Measurements from ENCODE around the gene SH3BP5L. TPM values are rescaled to one million over a fixed set of nuclear protein-coding genes. Genes with fewer than 3 reads are reported as not detected.

Gene SH3BP5L
- total RNA-seq, 1 donor from 2014 or later: 29.0 TPM

DNA sequence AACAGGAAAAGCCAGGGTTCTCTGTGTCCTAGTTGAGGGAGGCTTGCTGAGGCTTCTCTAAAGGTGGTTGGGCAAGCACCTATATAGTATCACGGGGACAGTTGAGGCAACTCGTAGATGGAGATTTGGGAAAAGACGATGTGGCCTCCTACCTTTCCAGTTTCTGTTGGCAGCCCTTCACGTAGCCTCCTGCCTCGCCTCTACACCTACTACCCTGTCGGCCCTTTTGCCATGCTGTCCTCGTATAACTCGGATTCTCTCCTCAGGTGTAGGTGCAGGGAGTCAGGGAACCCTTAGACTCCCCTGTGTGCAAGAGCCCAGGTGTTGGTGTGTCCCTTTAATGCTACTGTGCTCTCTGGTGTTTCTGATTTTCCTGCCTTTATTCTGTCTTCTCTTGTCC lies 22.9 kb upstream of the SH3BP5L start:
- intact Hi-C loops (cut with micrococcal nuclease): no loop called here
- H3K27ac Mint-ChIP-seq: no peak overlapping the region
- no peak for DNase-seq (ENCODE audit: low spot score)
- no peak overlapping the region for H3K4me3 Mint-ChIP-seq
- H3K27me3 Mint-ChIP-seq (ENCODE audit: insufficient read depth): no peaks in the 10 kb centered on the region
- H3K4me1 Mint-ChIP-seq (ENCODE audit: low read depth): no peaks in the 10 kb centered on the region
- H3K9me3 Mint-ChIP-seq: no peaks in the 10 kb centered on the region
- H3K36me3 Mint-ChIP-seq (ENCODE audit: low read depth): peaks cover 15% of the 10 kb centered on the region

DNA sequence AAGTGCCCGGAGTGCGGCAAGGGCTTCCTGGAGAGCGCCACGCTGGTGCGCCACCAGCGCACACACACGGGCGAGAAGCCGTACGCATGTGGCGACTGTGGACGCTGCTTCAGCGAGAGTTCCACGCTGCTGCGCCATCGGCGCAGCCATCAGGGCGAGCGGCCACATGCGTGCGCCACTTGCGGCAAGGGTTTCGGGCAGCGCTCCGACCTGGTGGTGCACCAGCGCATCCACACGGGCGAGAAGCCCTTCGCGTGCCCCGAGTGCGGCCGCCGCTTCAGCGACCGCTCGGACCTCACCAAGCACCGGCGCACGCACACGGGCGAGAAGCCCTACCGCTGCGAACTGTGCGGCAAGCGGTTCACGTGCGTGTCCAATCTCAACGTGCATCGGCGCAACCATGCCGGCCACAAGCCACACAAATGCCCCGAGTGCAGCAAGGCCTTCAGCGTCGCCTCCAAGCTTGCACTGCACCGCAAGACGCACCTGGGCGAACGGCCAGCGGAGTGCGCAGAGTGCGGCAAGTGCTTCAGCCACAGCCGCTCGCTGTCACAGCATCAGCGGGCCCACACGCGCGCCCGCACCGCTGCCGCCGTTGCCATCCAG lies 22.3 kb upstream of the SH3BP5L start:
- H3K36me3 Mint-ChIP-seq (ENCODE audit: low read depth): peaks cover 15% of the 10 kb centered on the region
- no peak overlapping the region for H3K4me3 Mint-ChIP-seq
- no peaks in the 10 kb centered on the region for H3K27me3 Mint-ChIP-seq (ENCODE audit: insufficient read depth)
- intact Hi-C loops (cut with micrococcal nuclease): no loop called here
- H3K27ac Mint-ChIP-seq: no peak overlapping the region
- no peaks in the 10 kb centered on the region for H3K9me3 Mint-ChIP-seq
- DNase-seq (ENCODE audit: low spot score): no peak
- no peaks in the 10 kb centered on the region for H3K4me1 Mint-ChIP-seq (ENCODE audit: low read depth)

- no peaks in the 10 kb centered on the region for H3K9me3 Mint-ChIP-seq
- H3K4me1 Mint-ChIP-seq (ENCODE audit: low read depth): no peaks in the 10 kb centered on the region
- H3K36me3 Mint-ChIP-seq (ENCODE audit: low read depth): peaks cover 15% of the 10 kb centered on the region
- no peak overlapping the region for H3K27ac Mint-ChIP-seq
- no peaks in the 10 kb centered on the region for H3K27me3 Mint-ChIP-seq (ENCODE audit: insufficient read depth)
- H3K4me3 Mint-ChIP-seq: no peak overlapping the region
- intact Hi-C loops (cut with micrococcal nuclease): no loop called here
- no peak for DNase-seq (ENCODE audit: low spot score)
Measured at GRCh38 chr1:248847181-248847955, 21.7 kb upstream of the SH3BP5L start.

DNA sequence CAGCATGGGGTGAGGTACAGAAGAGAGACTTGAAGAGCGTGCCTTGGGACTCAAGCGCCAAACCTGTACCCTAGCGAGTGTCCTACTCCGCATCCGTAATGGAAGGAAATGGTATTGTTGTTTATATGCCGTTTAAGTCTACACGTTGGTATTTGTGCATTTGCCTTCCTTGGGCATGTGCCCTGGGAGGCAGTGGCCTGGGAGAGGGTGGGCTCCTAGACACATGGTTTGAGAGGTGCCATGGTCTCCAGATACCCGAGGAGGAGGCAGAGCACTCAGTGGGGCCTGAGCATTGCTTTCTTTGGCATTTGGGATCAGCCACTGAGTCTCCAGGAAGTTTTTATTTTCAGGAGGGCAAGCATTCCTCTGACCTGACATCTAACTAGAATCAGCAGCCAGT lies 18.8 kb upstream of the SH3BP5L start:
- Mint-ChIP-seq H3K36me3 (ENCODE audit: low read depth) (peaks cover 14% of the 10 kb centered on the region), H3K27me3 (ENCODE audit: insufficient read depth) (no peaks in the 10 kb centered on the region), H3K4me1 (ENCODE audit: low read depth) (peaks cover 15% of the 10 kb centered on the region), H3K9me3 (no peaks in the 10 kb centered on the region), H3K4me3 (no peak overlapping the region), H3K27ac (no peak overlapping the region)
- intact Hi-C loops (cut with micrococcal nuclease): no loop called here
- DNase-seq (ENCODE audit: low spot score): no peak

DNA sequence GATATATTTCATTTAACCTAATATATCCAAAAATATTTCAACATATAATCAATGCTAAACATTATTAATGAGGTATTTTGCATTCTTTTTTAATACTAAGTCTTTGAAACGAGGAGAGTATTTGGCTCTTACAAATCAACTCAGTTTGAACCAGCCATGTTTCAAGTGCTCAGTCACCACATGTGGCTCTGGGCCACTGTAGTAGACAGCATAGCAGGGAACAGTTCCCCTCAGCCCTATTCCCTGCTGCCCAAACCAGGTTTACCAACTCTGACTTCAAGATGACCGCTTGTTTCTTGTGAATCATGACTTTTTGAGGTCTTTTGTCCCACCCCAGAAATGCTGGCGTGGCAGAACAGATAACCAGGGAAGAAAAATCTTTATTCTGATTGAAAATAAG lies 18.0 kb upstream of the SH3BP5L start:
- Mint-ChIP-seq H3K27ac (no peak overlapping the region), H3K36me3 (ENCODE audit: low read depth) (peaks cover 9% of the 10 kb centered on the region), H3K4me1 (ENCODE audit: low read depth) (peaks cover 15% of the 10 kb centered on the region), H3K9me3 (no peaks in the 10 kb centered on the region), H3K27me3 (ENCODE audit: insufficient read depth) (no peaks in the 10 kb centered on the region), H3K4me3 (no peak overlapping the region)
- intact Hi-C loops (cut with micrococcal nuclease): no loop called here
- DNase-seq (ENCODE audit: low spot score): no peak

- intact Hi-C loops (cut with micrococcal nuclease): no loop called here
- Mint-ChIP-seq H3K27ac (no peak overlapping the region), H3K9me3 (no peaks in the 10 kb centered on the region), H3K36me3 (ENCODE audit: low read depth) (peaks cover 6% of the 10 kb centered on the region), H3K27me3 (ENCODE audit: insufficient read depth) (no peaks in the 10 kb centered on the region), H3K4me3 (no peak overlapping the region), H3K4me1 (ENCODE audit: low read depth) (peaks cover 15% of the 10 kb centered on the region)
- no peak for DNase-seq (ENCODE audit: low spot score)
Measured at GRCh38 chr1:248842781-248843331, 17.1 kb upstream of the SH3BP5L start.

GRCh38 chr1:248841702-248842395 lies 16.1 kb upstream of the SH3BP5L start:
- H3K4me1 Mint-ChIP-seq (ENCODE audit: low read depth): peaks cover 15% of the 10 kb centered on the region
- H3K27ac Mint-ChIP-seq: peak overlapping the region; percentile 25
- intact Hi-C loops (cut with micrococcal nuclease): no loop called here
- H3K36me3 Mint-ChIP-seq (ENCODE audit: low read depth): peaks cover 6% of the 10 kb centered on the region
- no peak overlapping the region for H3K4me3 Mint-ChIP-seq
- no peaks in the 10 kb centered on the region for H3K9me3 Mint-ChIP-seq
- no peak for DNase-seq (ENCODE audit: low spot score)
- no peaks in the 10 kb centered on the region for H3K27me3 Mint-ChIP-seq (ENCODE audit: insufficient read depth)

DNA sequence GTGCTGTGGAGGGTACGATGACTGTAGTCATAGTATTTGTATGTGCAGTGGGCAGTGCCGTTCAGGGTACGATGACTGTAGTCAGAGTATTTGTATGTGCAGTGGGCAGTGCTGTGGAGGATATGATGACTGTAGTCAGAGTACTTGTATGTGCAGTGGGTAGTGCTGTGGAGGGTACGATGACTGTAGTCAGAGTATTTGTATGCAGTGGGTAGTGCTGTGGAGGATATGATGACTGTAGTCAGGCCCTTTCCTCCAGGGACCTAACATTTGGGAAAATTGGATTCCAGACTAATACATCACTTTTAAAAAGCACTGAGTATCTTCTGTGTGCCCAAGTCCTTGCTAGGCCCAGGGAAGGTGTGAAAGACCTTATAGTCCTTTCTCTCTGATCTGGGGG lies 15.2 kb upstream of the SH3BP5L start:
- H3K4me3 Mint-ChIP-seq: peak overlapping the region; percentile 35
- no peak for DNase-seq (ENCODE audit: low spot score)
- H3K27ac Mint-ChIP-seq: no peak overlapping the region
- H3K9me3 Mint-ChIP-seq: no peaks in the 10 kb centered on the region
- peaks cover 6% of the 10 kb centered on the region for H3K36me3 Mint-ChIP-seq (ENCODE audit: low read depth)
- intact Hi-C loops (cut with micrococcal nuclease): no loop called here
- peaks cover 15% of the 10 kb centered on the region for H3K4me1 Mint-ChIP-seq (ENCODE audit: low read depth)
- H3K27me3 Mint-ChIP-seq (ENCODE audit: insufficient read depth): no peaks in the 10 kb centered on the region

DNA sequence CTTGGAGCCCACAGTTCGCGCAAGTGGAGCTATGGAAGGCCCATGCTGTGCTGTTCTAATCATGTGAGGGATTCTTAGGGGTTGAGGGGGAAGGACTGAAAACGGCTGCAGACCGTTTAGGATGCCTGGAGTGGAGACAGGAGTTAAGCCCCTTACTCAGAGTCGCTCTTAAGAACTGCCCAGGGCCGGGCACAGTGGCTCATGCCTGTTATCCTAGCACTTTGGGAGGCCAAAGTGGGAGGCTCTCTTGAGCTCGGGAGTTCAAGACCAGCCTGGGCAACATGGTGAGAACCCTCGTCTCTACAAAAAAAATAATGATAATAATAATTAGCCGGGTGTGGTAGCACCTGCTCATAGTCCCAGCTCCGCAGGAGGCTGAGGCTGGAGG lies 13.4 kb upstream of the SH3BP5L start:
- H3K4me1 Mint-ChIP-seq (ENCODE audit: low read depth): peaks cover 15% of the 10 kb centered on the region
- no peak for DNase-seq (ENCODE audit: low spot score)
- H3K27me3 Mint-ChIP-seq (ENCODE audit: insufficient read depth): no peaks in the 10 kb centered on the region
- no peak overlapping the region for H3K4me3 Mint-ChIP-seq
- H3K9me3 Mint-ChIP-seq: no peaks in the 10 kb centered on the region
- H3K36me3 Mint-ChIP-seq (ENCODE audit: low read depth): peaks cover 3% of the 10 kb centered on the region
- intact Hi-C loops (cut with micrococcal nuclease): no loop called here
- H3K27ac Mint-ChIP-seq: peak overlapping the region; percentile 93

GRCh38 chr1:248838357-248839167 lies 12.8 kb upstream of the SH3BP5L start:
- Mint-ChIP-seq H3K36me3 (ENCODE audit: low read depth) (peaks cover 3% of the 10 kb centered on the region), H3K27me3 (ENCODE audit: insufficient read depth) (no peaks in the 10 kb centered on the region), H3K27ac (peak overlapping the region; percentile 93), H3K4me3 (no peak overlapping the region), H3K4me1 (ENCODE audit: low read depth) (peaks cover 15% of the 10 kb centered on the region), H3K9me3 (no peaks in the 10 kb centered on the region)
- peak; percentile 82 for DNase-seq (ENCODE audit: low spot score)
- intact Hi-C loops (cut with micrococcal nuclease): loop anchor here (1.0 kb wide), 5 partner anchors 12 to 86 kb away; partner anchors contain the start of genes PGBD2 and ZNF692

DNA sequence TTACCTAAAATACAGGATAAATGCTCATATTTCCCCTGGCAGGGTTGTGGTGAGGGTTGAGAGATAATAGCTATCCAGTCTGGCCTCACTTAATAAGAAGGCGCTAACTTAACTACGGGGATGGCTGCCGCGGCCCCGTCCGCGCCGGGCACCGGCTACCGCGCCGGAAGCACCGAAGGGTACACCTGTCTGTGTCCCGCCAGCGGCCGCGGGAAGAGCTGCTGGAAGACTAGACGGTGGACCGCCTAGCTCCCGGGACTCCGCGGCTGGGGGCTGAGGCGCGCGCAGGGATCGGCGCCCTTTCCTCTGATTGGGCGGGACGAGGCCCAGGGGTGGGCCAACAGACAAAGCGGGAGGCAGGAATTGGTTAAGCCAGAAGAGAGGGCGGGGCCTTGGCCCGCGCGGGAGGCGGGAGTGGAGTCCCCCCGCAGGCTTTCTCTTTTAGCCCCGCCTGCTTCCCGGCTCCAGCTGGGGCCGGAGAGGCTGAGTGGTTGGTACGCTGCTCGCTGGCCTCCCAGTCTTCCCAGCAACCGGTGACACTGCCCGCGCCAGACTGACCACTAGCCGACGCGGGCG lies 12.2 kb upstream of the SH3BP5L start, which contains the start of gene ZNF672:
Gene ZNF672, plus strand, starts transcription at position 444 of the 576 bp plus-strand sequence. CDS start 9,051 bp downstream, outside the sequence.
- Mint-ChIP-seq H3K36me3 (ENCODE audit: low read depth) (peaks cover 3% of the 10 kb centered on the region), H3K27me3 (ENCODE audit: insufficient read depth) (peaks cover 2% of the 10 kb centered on the region), H3K9me3 (no peaks in the 10 kb centered on the region), H3K27ac (peak within 1 kb of the TSS; percentile 93), H3K4me1 (ENCODE audit: low read depth) (peaks cover 15% of the 10 kb centered on the region), H3K4me3 (no peak within 1 kb of the TSS)
- intact Hi-C loops (cut with micrococcal nuclease): loop anchor here (1.0 kb wide), 5 partner anchors 12 to 86 kb away; partner anchors contain the start of genes PGBD2 and ZNF692
- peak; percentile 95 for DNase-seq (ENCODE audit: low spot score)

Measured in activated T-helper 1 cell treated with anti-CD3 and anti-CD28 coated beads, Interleukin-12 subunit alpha, Interleukin-12 subunit beta, Interleukin-2, Interleukin-4 antibody, amounts not matched to agents 30 ng/mL and 10 ng/mL and 1 ng/mL, durations not matched to agents 14 hours and 24 hours and 36 hours (primary cell).